Mucosa of descending colon (tissue), 3 donors: ENCODE measurements around the gene GNG14. TPM values are rescaled to one million over a fixed set of nuclear protein-coding genes. Genes with fewer than 3 reads are reported as not detected.

Source experiments
- ATAC-seq: fragments of 200-7000 bp; cut with Tn5 transposase; one replicate; pipeline ENCODE4 v1.9.1; 2020; ENCODE audit warnings: mild to moderate bottlenecking, moderate library complexity
- DNase-seq, 3 donors: peaks; one replicate each; pipeline ENCODE4 v3.0.0-alpha.2; 2020
- H3K36me3 ChIP-seq: fragments of 200-600 bp; one replicate; pipeline ENCODE4 v1.8.0; 2021; ENCODE audit warnings: low read depth, mild to moderate bottlenecking
- H3K4me1 ChIP-seq: fragments of 200-600 bp; one replicate; pipeline ENCODE4 v1.8.0; 2021; ENCODE audit warnings: low read depth, mild to moderate bottlenecking
- H3K4me3 ChIP-seq: fragments of 200-600 bp; one replicate; pipeline ENCODE4 v1.8.0; 2021; ENCODE audit warnings: mild to moderate bottlenecking
- H3K9me3 ChIP-seq: fragments of 200-600 bp; one replicate; pipeline ENCODE4 v1.8.0; 2021; ENCODE audit warnings: mild to moderate bottlenecking
- intact Hi-C, 2 donors: fragments of 100-400 bp; cut with DNase I in 1 of 2; cut with micrococcal nuclease in 1 of 2; formaldehyde crosslinking; loops; one replicate each; pipeline versions ENCODE4 v1.11.0 to v1.11.1; 2022; cut with DNase I, micrococcal nuclease
- total RNA-seq, 3 donors: library from RNA; stranded (reverse); fragmentation: NEBNext Ultra II Directional in 2 of 3; extraction: Animal tissue kit (Norgen Biotek cat#: 25700) in 2 of 3; gene quantifications; one replicate each; pipeline versions ENCODE4 v1.2.1 to v1.2.4, GENCODE V29; 2021 to 2023
- TF ChIP-seq, protein P1 (sequence below): fragments of 200-600 bp; IDR thresholded peaks from one replicate; pipeline ENCODE4 v1.8.0; 2022; ENCODE audit warnings: antibody characterized with exemption, mild to moderate bottlenecking
- donor health status: DM: no; HTN: no; CAD: no; lungs with moderate emphysema.
- donor health status: DM: no; HTN: no; CAD: no.
- donor health status: DM: no; HTN: yes; CAD: no.

The GNG14 gene
- total RNA-seq, 3 donors from 2014 or later: not detected

DNA sequence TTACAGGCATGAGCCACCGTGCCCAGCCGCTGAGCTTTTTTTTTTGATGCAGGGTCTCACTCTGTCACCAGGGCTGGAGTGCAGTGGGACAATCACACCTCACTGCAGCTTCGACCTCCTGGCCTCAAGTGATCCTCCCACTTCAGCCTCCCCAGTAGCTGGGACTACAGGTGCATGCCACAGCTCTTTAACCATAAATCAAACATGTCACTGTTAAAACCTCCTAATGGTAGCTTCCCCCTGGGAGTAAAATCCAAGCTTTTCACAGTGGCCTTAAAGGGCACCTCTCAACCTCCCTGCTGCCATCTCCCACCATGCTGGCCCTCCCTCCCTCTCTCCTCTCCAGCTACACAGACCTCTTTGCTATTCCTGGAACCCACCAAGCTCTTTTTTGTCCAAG lies 2.0 kb upstream of the GNG14 start:
- TF ChIP-seq, protein P1, sequence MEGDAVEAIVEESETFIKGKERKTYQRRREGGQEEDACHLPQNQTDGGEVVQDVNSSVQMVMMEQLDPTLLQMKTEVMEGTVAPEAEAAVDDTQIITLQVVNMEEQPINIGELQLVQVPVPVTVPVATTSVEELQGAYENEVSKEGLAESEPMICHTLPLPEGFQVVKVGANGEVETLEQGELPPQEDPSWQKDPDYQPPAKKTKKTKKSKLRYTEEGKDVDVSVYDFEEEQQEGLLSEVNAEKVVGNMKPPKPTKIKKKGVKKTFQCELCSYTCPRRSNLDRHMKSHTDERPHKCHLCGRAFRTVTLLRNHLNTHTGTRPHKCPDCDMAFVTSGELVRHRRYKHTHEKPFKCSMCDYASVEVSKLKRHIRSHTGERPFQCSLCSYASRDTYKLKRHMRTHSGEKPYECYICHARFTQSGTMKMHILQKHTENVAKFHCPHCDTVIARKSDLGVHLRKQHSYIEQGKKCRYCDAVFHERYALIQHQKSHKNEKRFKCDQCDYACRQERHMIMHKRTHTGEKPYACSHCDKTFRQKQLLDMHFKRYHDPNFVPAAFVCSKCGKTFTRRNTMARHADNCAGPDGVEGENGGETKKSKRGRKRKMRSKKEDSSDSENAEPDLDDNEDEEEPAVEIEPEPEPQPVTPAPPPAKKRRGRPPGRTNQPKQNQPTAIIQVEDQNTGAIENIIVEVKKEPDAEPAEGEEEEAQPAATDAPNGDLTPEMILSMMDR: no peak
- Histone ChIP-seq H3K4me3 (no peak overlapping the region), H3K36me3 (no peaks in the 10 kb centered on the region), H3K4me1 (peaks cover 2% of the 10 kb centered on the region), H3K9me3 (no peaks in the 10 kb centered on the region)
- intact Hi-C loops: no loop called here
- ATAC-seq (no peak), DNase-seq (no peak)

DNA sequence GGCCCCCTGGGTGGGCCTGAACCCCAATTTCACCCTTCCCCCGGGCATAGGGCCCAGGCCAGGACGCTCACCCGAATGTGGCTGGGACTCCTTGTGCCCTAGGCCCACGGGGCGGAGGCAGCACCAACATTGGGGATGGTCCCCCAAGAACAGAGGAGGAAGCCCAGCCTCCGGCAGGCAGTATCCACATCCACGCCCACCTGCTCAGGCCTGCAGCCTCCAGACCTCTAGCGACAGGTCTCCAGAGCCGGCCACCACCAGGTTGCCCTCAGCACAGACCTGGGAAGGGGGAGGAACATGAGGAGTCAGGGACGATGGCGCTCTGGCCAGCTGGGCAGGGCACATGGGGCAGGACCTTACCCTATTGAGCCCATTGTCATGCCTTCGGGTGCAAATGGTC lies 1.2 kb downstream of the GNG14 start:
- no peaks in the 10 kb centered on the region for H3K9me3 ChIP-seq
- ATAC-seq (no peak), DNase-seq (peak in 1 of 3 donors; percentile 29)
- no peak overlapping the region for H3K4me3 ChIP-seq
- H3K36me3 ChIP-seq: no peaks in the 10 kb centered on the region
- no peaks in the 10 kb centered on the region for H3K4me1 ChIP-seq
- TF ChIP-seq, protein P1: no peak
- intact Hi-C loops: no loop called here

DNA sequence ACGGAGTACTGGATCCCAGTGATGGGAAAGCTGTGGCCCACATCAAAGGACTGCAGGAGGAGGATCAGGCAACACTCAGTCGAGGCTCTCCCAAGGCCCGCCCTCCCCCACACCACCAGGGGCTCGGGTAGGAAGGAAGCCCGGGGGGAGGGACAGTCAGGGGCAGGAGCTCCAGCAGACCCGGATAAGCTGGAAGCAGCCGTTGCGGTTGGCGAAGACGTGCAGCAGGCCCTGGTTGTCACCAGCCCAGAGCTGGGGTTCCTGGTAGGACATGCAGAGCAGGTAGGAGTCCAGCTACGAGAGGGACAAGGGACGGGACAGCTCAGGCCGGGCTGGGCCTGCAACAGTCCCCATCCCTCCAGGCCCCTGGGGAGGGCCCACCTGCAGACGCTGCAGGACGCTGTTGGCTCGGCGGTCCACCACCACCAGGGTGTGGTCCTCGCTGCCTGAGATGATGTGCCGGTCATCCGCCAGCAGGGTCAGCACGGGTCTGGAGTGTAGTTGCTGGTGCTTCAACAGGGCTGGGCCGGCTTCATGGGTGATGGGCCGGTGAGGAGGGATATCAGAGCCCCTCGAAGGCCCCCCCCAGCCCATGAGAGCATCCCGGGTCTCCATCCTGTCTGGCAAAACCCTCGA lies 1.9 kb downstream of the GNG14 start:
- no peaks in the 10 kb centered on the region for H3K36me3 ChIP-seq
- no peaks in the 10 kb centered on the region for H3K4me1 ChIP-seq
- intact Hi-C loops: no loop called here
- ATAC-seq: no peak
- H3K4me3 ChIP-seq: no peak overlapping the region
- no peaks in the 10 kb centered on the region for H3K9me3 ChIP-seq
- TF ChIP-seq, protein P1: no peak
- no peak for DNase-seq

DNA sequence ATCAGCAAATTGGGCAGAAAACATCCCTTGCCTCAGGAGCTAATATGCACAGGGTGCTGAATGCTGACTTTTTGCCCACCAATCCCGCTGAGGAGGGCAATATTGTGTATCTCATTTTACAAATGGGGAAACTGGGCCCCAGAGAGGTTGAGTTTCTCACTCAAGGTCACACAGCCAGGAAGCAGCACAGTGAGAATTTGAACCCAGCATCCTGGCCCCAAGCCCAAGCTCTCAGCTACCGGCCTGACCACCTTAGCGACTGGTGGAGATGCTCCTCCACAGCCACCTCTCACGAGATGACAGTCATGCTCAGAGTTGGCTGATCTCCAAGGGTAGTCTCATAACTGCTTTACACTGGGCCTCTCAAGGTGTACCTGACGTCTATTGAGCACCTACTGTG lies 5.2 kb downstream of the GNG14 start:
- H3K4me1 ChIP-seq: peaks cover 12% of the 10 kb centered on the region
- no peak for ATAC-seq
- intact Hi-C loops: no loop called here
- DNase-seq: no peak
- no peak overlapping the region for H3K4me3 ChIP-seq
- H3K36me3 ChIP-seq: no peaks in the 10 kb centered on the region
- H3K9me3 ChIP-seq: no peaks in the 10 kb centered on the region
- TF ChIP-seq, protein P1: no peak

DNA sequence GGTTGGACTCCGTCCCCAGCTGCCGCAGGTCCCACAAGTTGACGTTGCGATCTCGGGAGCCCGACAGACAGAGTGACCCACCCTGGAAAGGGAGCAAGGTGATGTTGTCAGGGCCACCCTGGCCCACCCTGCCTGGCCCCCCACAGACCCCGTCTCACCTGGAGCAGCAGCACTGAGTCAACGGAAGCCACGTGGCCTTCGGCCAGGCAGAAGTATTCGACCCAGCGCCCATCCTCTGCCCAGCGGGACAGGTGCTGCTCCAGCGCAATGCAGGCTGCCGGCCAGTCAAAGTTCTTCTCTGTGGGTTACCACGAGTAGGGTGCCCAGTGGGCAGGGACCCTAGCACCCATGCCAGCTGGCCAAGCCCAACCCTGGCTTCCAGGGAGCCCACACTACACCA lies 6.8 kb downstream of the GNG14 start:
- H3K4me1 ChIP-seq: peaks cover 12% of the 10 kb centered on the region
- no peak overlapping the region for H3K4me3 ChIP-seq
- DNase-seq (no peak), ATAC-seq (no peak)
- H3K9me3 ChIP-seq: no peaks in the 10 kb centered on the region
- TF ChIP-seq, protein P1: no peak
- intact Hi-C loops: no loop called here
- no peaks in the 10 kb centered on the region for H3K36me3 ChIP-seq

DNA sequence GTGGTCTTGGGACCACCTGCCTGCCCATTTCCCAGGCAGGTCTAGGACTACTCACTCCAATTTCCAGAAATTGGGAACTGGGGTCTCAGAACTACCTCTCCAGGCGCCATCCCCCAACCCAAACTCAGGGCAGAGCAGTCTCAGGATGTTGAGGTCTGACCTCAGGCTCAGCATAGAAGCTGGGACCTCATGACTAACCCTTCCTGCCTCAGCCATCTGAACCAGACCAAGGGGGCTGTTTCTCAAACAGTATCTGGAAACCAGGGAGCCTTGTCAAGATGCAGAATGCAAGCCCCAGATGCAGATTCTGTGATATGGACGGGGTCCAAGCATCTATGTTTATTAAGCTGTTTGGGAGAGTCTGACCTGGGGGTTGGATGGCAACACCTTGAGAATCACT lies 7.3 kb downstream of the GNG14 start:
- DNase-seq (no peak), ATAC-seq (no peak)
- TF ChIP-seq, protein P1: no peak
- Histone ChIP-seq H3K4me3 (no peak overlapping the region), H3K9me3 (no peaks in the 10 kb centered on the region), H3K36me3 (no peaks in the 10 kb centered on the region), H3K4me1 (peaks cover 12% of the 10 kb centered on the region)
- intact Hi-C loops: no loop called here
